ENCODE results near the gene SLC22A1.

SLC22A1 gene

DNA sequence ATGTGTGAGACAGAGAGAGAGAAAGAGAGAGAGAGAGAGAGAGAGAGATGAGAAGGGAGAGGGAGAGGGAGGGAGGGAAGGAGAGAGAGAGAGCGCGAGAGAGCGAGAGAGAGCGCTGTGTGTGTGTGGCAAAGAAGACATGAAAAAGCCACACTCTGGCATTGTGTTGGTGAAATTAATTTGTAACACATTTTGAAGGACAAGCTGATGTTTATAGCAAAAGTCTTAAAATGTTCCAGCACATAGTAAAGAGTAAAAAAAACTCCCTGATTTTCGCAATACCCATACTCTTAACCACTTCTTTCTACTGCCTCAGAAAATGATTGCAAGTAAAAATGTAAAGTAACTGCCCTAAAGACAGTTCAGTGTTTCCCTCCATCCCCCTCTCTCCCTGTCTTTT is 56.7 kb downstream of the SLC22A1 start:
- no peak for DNase-seq

- no peak for DNase-seq
Measured at GRCh38 chr6:160180706-160181105, 59.1 kb downstream of the SLC22A1 start.

DNA sequence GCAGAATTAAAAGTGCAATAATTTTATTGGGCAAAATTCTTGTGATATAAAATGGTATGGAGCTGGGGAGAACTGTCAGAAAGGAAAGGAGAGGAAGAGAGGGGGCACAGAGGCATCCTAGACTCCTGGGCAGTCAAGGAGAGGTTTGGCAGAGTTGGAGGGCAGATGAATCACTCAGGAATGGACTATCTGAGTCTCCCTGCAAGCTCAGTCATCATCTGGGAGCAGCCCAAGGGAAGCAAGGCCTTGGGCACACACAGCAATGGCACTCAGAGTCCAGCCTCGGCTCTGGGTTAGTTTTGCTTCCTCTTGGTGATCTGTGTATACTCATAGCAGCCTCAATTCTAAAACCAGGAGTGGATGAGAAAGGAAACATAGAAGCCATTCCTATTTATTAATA is 67.2 kb downstream of the SLC22A1 start:
- no peak for DNase-seq

GRCh38 chr6:160190081-160190480 is 68.5 kb downstream of the SLC22A1 start:
- no peak for DNase-seq

DNA sequence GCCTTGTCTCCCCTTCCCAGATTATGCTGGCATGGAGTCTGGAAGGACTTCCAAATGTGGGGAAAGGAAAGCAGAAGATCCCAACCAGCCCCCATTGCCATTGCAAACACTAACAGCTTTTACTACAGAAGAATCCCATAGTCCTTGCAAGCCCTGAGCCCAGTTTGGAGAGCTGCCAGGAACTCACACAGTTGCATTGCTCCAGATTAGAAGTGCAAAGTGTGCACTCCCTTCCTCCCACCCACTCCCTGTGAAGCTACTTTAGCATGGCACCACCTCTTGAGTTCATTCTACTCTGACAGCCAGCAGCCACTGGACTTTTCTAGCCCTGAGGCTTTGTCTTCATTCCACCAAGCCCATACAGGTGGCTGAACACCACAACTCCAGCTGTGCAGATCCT is 69.4 kb downstream of the SLC22A1 start:
- no peak for DNase-seq

GRCh38 chr6:160192840-160193239 is 71.2 kb downstream of the SLC22A1 start:
- DNase-seq, result no peak

DNA sequence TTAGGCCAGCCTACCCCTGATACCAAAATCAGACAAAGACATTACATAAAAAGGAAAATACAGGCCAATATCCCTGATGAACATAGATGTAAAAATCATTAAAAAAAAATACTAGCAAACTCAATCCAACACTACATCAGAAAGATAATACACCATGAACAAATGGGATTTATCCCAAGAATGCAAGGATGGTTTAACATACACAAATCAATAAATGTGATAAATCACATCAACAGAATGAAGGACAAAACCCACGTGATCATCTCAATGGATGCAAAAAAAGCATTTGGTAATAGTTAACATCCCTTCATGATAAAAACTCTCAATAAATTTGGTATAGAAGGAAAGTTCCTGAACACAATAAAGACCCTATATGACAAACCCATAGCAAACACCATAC is 73.2 kb downstream of the SLC22A1 start:
- DNase-seq, result no peak

DNA sequence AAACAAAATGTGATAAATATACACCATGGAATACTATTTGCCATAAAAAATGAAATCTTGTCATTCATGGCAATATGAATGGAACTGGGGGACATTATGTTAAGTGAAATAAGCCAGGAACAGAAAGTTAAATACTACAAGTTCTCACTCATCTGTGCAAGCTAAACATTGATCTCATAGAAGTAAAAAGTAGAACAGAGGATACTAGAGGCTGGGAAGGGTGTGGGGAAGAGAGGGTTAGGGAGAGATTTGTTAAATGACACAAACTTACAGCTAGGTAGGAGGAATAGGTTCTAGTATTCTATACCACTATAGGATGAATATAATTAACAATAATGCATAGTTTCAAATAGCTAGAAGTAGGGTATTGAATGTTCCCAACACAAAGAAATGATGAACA is 76.0 kb downstream of the SLC22A1 start:
- no peak for DNase-seq

- no peak for DNase-seq
Measured at GRCh38 chr6:160198606-160199211, 77.1 kb downstream of the SLC22A1 start.

DNA sequence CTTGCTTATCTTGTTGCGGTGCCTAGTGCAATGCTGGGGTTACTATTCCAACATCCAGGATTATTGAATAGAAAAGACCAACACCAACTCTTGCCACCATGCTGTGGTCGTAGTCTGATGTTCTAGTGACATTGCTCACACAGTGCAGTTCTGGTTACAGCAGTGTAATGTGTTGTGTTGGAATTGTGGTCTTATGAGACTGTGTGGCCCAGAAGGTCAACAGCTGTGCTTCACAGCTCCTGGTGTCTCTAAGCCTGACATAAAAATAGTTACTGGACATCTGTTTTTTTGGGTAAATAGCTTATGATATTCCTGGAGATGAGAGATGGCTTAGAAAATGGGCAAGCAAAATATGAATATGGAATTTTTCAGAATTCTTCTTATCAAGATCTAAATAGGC is 79.4 kb downstream of the SLC22A1 start:
- DNase-seq, result no peak

DNA sequence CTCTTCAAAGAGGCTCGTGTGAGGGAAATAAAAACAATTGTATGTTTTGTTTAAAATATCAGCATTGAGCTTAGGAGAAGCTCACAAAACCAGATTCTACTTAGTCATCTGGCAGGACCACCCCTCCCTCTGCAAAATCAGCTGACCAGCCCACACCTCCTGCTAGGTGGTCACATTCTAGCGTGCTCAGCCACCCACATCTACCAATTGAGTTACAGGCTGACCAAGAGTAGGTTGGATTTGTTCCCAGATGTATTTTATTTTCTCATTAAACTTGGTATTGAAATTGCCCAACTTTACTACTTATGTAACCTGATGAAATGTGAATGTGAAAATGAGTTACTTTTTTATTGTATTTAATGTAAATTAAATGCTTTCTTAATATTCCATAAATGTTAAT is 80.8 kb downstream of the SLC22A1 start:
- no peak for DNase-seq

GRCh38 chr6:160203076-160203475 is 81.5 kb downstream of the SLC22A1 start:
- DNase-seq, result no peak

DNA sequence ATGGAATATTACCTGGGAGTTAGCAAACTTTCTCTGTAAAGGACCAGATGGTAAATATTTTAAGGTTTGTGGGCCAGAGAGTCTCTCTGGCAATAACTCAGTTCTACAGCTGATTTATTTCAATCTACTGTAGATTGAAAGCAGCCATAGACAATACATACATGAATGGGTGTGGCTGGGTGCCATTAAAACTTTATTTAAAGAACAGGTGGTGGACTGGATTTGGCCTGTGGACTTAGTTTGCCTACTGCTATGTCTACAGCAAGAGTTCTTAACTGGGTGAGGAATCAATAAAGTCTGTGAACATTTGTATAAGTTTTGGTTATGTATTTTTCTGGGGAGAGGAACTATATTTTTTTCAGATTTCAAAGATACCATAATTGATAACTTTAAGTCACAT is 81.9 kb downstream of the SLC22A1 start:
- DNase-seq, result no peak

DNA sequence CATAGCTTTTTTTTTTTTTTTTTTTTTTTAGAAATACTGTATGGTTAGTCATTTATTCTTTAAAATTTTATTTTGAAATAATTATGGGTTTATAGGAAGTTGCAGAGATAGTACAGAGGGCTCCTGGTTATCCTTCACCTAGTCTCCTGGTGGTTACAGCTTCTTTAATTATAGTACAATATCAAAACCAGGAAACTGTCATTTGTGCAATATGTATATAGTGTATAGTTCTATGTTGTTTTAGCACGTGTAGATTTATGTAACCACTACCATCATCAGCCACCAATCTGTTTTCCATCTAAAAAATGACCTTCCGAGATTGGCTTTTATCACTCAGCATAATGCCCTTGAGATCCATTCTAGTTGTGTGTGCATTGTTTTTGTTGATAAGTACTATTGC is 82.3 kb downstream of the SLC22A1 start:
- DNase-seq, result no peak

DNA sequence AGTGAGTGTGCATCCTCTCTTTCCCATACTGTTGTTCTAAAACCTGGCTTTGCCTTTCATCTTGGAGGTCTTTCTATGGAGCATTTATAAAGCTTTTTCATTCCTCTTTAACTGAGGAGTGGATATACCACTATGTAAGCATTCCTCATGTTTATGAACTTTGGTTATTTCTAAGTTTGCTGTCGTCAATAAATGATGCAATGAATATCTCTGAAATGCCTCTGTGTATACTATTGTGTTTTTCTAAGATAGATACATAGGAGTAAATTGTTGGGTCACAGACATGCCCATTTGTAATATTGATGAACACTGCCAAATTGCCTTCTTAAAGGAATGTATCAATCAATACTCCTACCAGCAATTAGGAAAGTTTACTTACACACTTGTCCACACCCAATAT is 83.1 kb downstream of the SLC22A1 start:
- no peak for DNase-seq

DNA sequence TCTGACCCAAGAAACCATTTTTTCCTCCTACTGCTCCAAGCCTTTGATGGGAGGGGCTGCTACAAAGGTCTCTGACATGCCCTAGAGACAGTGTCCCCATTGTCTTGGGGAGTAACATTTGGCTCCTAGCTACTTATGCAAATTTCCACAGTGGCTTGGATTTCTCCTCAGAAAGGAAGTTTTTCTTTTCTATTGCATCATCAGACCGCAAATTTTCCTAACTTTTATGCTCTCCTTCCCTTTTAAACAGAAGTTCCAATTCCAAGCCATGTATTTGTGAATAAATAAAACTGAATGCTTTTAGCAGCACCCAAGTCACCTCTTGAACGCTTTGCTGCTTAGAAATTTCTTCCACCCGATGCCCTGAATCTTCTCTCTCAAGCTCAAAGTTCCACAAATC is 86.0 kb downstream of the SLC22A1 start:
- no peak for DNase-seq

All from activated CD8-positive, alpha-beta memory T cell treated with anti-CD3 and anti-CD28 coated beads, Interleukin-2, amount 50 U/mL, for 4 hours (primary cell).